Activated CD4-positive, alpha-beta T cell treated with anti-CD3 and anti-CD28 coated beads, Interleukin-2, amount 50 U/mL, for 4 hours (primary cell): ENCODE data around the gene GPHN.
"Not testable (repeated sequence)": the region's sequence is repeated elsewhere in the genome, so short reads cannot be mapped to it uniquely, and the experiment has no call there.

Source experiments
- DNase-seq, 2 experiments: peaks; one replicate each; pipeline ENCODE4 v3.0.0-alpha.2; 2020

GPHN gene

DNA sequence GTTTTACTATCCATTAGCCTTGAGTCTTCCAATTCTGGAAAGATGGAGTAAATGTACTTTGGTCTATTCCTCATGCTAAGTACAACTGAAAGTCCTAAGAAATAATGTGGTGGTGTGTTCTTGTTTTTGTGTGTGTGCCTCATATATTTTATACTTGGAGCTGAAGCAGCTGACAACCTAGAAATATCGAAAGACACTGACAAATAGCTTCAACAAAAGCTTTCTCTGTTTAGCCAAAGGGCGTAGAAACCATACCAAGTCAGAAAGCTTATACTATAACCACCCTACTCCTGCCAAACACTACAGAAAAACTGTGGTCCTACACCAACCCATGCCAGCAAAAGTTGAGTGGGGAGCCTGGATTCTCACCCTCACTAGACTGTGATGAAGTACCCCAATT is 188.4 kb downstream of the GPHN start:
- DNase-seq: no peak

DNA sequence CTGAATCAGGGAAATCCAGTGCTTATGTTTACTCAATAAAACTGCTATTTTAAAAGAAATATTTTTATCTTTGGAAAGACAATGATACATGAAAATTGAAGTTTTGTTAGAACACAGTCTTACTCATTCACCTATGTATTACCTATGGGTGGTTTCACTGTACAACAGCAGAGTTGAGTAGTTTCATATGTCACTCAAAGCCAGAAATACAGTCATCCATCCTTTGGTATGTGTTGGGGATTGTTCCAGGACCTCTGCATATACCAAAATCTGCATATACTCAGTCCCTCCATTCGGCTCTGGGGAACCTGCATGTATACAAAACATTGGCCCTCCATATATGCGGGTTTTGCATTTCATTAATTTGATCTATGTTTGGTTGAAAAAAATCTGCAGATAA is 190.6 kb downstream of the GPHN start:
- no peak for DNase-seq

DNA sequence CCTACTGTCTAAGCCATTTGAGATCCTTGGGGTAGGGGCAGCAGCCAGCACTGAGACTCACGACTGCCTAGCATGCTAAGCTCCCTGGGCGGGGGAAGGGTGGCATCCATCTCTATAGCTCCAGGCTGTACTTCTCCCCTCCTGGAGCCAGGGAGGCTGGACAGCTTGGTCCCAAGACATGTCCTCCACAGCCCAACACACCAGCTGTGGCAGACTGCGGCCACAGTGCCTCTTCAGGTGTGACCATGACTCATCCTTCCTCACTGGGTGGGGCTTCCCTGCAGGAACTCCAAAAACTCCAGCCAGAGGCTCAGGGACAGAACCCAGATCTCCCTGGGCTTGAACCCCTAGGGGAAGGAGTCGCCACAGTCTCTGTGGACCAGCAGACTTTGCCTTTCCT is 193.9 kb downstream of the GPHN start:
- no peak for DNase-seq

DNA sequence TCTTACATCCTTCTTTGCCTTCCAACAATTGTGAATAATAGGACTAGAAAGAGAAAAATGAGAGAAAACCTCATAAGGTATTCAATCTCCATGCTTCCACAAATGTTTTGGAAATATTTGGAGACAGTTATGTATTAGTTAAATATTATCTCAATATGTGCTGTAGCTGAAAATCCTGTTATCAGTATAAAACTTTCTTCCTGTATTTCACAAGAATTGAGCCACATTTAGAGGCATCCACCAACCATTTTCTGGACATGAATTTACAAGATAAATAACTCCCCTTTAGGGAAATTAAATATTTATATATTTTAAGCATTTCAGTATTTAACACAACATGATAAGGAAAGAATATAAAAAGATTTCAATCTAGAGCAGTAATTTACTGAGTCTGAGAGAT is 200.3 kb downstream of the GPHN start:
- DNase-seq: no peak

DNA sequence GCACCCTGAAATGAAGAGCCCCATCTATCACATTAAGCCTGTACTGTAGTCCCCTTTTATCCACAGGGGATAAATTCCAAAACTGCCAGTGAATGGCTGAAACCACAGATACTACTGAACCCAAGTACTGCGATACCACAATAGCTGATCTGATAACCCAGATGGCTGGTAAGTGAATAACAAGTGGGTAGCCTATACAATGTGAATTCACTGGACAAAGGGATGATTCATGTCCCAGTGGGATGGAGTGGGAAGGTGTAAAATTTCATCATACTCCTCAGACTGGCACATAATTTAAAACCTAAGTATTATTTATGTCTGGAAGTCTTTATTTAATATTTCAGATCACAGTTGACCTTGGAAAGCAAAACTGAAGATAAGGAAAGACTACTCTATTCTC is 201.3 kb downstream of the GPHN start:
- DNase-seq: no peak

DNA sequence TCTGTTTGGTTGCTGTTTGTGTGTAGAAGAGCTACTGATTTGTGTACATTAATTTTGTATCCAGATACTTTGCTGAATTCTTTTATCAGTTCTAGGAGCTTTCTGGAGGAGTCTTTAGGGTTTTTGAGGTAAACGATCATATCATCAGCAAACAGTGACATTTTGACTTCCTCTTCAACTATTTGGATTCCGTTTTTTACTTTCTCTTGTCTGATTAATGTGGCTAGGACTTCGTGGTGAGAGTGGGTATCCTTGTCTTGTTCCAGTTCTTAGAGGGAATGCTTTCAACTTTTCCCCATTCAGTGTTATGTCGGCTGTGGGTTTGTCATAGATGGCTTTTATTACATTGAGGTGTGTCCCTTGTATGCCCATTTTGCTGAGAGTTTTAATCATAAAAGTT is 206.3 kb downstream of the GPHN start:
- not testable (repeated sequence) for DNase-seq

DNA sequence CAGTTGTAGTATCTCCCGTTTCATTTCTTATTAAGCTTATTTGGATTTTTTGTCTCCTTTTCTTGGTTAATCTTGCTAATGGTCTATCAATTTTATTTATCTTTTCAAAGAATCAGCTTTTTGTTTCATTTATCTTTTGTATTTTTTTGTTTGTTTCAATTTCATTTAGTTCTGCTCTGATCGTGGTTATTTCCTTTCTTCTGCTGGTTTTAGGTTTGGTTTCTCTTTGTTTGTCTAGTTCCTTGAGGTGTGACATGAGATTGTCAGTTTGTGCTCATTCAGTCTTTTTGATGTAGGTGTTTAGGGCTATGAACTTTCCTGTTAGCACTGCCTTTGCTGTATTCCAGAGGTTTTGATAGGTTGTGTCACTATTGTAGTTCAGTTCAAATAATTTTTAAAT is 207.4 kb downstream of the GPHN start:
- DNase-seq: not testable (repeated sequence)

DNA sequence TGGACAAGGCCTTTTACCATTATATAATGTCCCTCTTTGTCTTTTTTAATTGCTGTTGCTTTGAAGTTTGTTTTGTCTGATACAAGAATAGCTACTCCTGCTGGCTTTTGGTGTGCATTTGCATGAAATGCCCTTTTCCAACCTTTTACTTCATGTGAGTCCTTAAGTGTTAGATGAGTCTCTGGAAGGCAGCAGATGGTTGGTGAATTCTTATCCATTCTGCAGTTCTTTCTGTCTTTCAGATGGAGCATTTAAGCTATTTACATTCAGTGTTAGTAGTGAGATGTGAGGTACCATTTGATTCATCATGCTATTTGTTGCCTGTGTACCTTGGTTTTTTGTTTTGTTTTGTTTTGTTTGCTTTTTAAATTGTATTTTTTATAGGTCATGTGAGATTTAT is 208.3 kb downstream of the GPHN start:
- DNase-seq: no peak

DNA sequence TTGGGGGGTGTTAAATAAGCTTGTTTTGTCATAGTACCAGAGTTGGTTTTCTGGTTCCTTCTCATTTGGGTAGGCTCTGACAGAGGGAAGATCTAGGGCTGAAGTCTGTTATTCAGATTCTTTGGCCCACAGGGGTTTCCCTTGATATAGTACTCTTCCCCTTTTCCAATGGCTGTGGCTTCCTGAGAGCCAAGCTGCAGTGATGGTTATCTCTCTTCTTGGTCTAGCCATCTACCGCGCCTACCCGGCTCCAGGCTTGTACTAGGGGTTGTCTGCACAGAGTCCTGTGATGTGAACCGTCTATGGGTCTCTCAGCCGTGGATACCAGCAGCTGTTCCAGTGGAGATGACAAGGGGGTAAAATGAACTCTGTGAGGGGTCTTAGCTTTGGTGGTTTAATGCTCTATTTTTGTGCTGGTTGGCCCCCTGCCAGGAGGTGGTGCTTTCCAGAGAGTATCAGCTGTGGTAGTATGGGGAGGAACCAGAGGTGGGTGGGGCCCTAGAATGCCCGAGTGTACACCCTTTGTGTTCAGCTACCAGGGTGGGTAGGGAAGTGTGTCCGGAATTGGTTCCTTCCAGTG is 209.7 kb downstream of the GPHN start:
- no peak for DNase-seq

DNA sequence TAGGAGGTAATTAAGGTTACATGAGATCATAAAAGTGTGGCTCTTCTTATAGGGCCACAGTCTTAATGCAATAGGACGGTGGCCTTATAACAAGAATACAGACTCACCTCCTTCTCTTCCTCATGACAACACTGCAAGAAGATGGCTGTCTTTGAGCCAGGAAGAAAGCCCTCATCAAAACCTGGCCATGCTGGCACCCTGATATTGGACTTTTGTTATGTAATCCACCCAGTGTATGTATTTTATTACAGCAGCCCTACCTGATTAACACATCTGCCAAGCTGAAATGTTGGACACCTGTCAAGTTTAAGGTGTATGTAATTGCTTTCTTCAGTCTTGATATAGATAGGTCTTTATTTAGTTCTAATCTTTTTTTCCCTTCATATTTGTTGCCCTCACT is 217.0 kb downstream of the GPHN start:
- no peak for DNase-seq

DNA sequence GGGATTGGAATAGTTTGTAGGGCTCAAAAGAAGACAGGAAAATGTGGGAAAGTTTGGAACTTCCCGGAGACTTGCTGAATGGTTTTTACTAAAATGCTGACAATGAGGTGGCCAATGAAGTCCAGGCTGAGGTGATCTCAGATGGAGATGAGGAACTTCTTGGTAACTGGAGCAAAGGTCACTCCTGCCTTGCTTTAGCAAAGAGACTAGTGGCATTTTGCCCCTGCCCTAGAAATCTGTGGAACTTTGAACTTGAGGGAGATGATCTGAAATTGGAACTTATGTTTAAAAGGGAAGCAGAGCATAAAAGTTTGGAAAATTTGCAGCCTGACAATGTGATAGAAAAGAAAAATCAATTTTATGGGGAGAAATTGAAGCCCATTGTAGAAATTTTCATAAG is 223.4 kb downstream of the GPHN start:
- DNase-seq: not testable (repeated sequence)

DNA sequence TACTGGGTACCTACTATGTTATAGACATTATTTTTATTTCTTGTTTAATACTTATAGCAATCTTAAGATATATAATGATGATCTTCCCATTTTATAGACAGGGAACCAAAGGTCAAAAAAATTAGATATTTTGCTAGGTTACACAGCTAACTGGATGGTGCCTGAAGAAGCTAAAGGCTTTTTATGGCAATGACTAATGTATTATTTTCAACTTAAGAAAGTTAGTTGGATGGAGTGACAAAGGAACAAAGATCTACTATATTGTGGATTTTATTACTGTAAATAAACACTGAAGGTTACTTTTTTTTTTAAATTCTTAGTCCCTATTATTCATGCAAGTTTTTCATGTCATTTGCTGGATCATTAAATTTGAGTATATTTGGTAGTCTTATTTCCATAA is 227.9 kb downstream of the GPHN start:
- DNase-seq: no peak

DNA sequence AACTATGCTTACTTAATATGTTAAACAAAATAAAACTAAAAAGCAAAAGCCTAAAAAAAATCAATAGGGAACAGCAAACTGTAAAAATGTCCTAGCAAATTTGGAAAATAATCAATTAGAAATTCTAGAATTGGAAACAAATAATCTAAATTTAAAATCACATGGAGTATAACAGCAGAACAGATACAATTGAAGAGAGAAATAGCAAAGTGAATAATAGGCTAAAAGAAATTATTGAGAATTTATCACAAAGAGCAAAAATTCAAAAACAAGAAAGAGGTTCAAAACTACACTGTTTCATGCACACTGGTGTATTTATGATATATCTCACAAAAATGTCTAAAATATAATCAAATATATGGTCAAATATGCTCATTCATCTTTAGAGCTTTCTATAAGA is 231.9 kb downstream of the GPHN start:
- no peak for DNase-seq

DNA sequence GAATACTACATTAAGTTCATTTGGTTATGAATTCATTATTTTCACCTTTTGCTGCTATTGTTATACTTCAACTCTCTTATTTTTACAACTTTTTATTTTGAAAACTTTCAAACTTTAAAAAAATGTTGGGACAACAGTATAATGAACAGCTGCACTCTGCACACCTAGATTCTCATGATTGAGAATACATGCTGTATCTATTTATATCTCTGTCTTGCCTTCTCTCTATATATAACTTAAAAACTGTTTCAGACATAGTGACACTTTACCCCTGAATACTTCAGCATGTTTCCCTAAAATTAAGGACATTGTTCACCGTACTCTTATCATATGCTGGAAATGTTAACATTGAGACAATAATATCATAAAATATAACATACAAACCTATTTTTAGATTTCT is 237.1 kb downstream of the GPHN start:
- no peak for DNase-seq

DNA sequence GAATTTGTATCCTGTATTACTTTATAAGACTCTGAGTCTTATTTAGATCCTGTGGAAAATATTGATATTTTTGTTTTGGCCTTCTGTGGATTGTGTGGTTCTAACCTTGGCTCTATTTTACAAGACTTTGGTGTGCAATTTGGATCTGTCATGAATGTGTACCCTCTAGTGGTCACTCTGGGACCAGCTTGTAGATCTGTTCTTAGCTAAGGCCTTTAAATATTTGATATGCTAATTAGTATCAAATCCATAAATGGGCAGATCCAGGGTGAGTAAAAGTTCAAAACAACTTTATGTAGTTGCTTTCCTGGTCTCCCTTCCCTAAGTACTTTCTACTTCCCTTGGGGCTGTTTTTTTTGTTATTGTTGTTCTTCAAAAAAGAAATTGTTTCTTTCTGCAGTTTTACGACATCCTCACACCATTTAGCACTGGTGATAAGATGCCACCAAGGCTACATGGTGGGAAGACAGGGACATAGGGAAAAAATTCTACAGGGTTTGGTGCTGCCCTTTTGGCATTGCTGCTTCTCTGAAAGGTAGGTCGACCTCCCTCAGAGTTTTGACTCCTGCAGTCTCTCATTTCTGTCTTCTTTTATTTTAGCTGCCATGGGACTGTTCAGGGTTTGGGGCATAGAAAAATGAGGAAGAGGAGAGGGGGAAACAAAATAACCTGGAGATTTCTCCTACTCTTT is 238.5 kb downstream of the GPHN start:
- DNase-seq: no peak

DNA sequence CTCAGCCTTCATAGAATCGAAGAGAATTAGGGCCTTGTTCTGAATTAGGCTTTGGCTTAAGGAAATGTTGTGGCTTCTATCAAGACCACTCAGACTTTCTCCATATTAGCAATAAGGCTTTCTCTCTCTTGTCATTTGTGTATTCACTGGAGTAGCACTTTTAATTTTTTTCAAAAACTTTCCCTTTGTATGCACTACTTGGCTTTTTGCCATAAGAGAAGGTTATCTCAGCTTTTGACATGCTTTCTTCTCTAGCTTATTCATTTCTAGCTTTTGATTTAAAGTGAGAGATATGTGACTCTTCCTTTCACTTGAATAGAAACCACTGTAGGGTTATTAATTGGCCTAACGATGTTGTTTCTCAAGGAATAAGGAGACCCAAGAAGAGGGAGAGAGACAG is 244.2 kb downstream of the GPHN start:
- no peak for DNase-seq

DNA sequence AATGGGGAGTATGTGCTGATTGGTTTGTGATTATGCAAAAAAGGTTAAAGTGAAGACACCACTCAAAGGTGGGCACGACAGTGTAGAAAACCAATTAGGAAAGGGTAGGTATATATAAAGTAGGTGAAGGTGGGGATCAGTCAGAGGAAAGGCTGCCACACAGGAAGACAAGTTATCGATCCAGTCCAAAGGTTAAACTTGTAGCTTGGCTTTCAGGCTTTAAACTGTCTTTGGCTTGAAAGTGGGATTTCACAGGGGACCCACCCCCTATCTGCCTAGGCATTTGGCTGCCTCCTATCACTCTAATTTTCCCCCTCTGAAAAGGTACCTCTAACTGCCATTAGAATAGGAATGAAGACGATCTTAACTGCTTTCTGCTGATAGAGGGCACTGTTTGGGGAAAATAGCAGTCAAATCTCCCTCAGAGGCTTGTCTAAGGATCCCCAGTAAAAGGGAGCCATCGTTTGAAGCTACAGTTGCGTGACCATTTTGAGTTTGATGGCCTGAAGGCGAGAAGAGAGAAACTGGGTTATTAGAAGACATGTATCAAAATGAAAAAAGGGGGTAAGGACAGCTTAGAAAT is 250.2 kb downstream of the GPHN start:
- no peak for DNase-seq

DNA sequence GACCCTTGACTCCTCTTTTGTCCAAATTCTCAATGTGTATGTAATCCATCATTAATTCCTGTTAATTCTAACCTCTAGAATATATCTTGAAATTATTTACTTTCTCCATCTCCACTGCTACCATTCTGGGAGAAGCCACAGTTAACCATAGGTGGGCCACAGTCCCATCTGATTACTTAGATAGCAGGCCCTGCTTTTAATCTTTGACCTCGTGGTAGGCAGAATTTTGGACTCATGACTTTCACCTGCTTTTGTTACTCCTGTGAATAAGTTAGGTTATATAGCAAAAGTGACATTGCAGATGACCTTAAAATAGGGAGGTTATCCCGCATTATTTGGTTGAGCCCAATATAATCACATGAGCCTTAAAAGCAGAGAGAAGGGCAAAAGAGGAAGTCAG is 264.2 kb downstream of the GPHN start:
- DNase-seq: no peak

DNA sequence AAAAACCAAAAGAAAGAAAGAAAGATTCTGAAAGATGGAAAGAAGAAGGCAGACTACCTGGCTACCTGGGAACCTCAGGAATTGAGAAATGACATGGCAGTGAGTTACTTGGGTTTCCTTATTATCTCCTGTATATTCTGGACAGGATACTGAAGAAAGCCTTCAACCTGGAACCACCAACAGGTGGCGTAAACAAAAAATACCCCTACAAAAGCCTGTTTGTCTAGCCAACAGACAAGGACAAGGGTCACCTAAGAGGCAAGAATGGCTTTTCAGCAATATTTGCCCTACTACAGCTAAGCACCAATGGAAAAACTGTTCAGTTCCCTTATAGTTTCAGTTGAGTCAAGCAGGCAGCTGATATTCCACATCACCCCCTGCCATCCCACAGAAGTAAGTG is 274.9 kb downstream of the GPHN start:
- DNase-seq: no peak

DNA sequence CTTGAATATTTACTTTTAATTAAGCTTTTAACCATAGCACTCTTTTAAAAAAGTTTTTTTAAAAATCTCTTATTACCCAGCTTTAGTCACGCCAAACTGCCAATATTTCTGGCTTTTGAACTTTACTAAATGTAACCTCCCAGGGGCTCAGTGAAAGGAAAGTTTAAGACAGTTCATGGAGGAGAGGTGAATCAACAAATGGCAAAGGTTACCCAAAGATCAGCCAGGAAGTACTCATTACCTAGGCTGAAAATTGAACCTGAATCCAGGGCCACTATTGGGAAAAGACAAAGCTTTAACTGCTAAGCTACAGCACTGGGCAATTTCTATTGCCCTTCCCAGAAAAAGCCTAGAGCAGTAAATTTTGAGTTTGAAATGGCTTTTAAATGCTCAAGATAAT is 282.2 kb downstream of the GPHN start:
- no peak for DNase-seq

DNA sequence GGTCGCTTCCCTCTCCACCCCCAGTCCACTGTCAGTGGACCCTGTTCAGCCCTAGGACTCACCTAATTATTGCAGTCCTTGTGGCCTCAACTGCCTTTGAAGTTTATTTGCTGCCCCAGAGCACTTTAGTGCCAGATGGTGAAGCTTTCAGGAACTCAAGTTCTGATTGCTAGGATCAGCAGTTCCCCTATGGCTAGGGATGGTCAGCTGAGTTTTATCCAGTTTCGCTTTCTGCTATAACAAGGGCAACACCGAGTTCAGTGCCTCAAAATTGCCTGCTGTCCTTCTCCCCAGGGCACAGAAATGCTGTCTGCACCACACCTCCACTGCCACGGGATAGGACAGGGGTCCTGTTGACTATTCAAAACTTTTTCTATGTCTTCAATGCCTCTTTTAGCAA is 295.0 kb downstream of the GPHN start:
- no peak for DNase-seq

DNA sequence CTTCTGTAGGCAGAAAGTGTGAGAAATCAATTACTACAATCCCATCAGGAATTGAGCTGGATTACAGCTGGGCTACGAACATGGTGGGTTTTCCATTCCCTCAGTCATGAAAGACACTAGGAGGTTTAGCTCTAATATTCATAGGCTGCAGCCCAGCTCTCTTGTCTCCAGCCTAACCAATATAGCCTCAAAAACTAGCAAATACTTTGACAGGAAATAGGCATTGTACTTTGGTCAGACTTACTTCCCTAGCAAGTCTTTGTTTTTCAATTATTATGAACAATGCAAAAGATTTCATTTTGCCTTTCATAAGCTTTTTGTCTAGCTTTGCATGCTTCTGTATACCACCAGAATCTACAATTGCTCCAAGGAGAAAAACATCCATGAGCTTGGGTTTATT is 296.2 kb downstream of the GPHN start:
- no peak for DNase-seq

DNA sequence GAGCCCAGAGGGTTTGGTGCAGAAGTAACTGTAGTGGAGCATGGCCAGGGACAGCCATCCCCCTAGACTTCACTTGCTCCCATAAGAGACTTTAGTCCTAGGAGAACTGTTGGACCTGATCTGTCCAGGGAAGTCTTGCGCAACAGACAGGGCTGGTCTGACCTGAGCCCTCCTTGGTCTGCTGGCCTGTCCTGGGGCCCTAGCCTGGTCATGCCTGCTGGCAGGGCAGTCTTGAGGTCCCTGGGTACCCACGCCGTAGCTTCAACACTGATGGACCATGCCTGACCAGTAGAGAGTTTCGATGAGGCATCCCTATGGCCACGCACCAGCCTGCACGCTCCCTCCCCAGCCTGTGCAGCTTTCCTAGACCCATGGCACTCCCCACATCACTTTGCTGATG is 305.7 kb downstream of the GPHN start:
- DNase-seq: no peak

DNA sequence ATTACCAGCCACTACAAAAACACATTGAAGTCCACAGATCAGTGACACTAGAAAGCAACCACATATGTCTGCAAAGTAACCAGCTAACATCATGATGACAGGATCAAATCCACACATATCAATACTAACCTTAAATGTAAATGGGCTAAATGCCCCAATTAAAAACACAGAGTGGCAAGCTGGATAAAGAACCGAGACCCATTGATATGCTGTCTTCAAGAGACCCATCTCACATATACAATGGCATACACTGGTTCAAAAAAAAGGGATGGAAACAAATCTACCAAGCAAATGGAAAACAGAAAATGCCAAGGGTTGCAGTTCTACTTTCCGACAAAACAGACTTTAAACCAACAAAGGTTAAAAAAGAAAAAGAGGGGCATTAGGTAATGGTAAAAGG is 307.7 kb downstream of the GPHN start:
- no peak for DNase-seq

DNA sequence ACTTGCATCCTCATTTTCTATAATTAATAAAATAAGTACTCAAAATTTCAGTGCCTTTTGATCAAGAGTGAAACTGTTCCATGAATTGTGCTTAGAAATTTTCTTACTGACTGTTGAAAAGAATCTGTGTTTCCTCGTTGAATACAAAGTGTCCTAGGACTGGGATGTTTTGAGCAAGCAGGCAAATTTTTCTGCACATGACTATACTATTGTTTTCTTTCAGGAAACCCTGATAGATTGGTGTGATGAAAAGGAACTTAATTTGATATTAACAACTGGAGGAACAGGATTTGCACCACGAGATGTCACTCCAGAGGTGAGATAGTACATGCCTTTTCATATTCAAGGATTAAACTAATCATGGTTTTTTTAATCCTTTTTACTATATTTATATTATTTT is 316.3 kb downstream of the GPHN start:
- DNase-seq: no peak
